ENCODE data around the gene ABCA3. TPM values are rescaled to one million over a fixed set of nuclear protein-coding genes. Genes with fewer than 3 reads are reported as not detected.

ABCA3 gene
- total RNA-seq, 1 donor: 1.4 TPM

DNA sequence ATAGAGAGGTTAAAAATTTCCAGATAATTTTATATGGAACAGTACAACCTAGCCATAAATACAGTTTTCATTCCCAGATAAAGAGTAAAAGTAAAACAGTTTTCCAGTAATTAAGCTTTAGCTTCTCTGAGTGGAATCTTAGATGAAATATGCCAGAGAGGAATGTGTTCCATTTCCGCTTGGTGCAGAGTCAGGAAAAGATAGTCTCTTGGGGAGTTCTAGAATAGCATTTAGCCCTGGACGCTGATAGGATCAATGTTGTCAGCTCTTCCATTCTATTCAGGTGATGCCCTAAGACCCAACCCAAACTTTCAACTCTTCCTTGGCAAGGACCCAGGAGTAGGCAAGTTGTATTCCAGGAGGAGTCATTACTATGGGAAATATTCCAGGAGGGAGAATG, 30.9 kb upstream of the ABCA3 start:
- peaks cover 11% of the 10 kb centered on the region for H3K4me1 ChIP-seq (ENCODE audit: insufficient read depth, low read length)
- H3K9me3 ChIP-seq (ENCODE audit: low read depth, low read length): no peaks in the 10 kb centered on the region
- no peak for DNase-seq (ENCODE audit: insufficient read length, low spot score, missing footprints)
- H3K79me2 ChIP-seq (ENCODE audit: insufficient read depth, low read length): no peaks in the 10 kb centered on the region
- no peaks in the 10 kb centered on the region for H4K20me1 ChIP-seq (ENCODE audit: insufficient read depth, low read length)
- H3K27me3 ChIP-seq (ENCODE audit: insufficient read depth, low read length): peaks cover 8% of the 10 kb centered on the region
- no peak overlapping the region for H3K4me2 ChIP-seq (ENCODE audit: insufficient read depth, low read length)
- no peak for TF ChIP-seq CTCF (IDR thresholded peaks at IDR 0.05; ENCODE audit: extremely low read depth, low read depth, low read length)
- no peak overlapping the region for H3K27ac ChIP-seq (ENCODE audit: low read depth, low read length)
- H3K36me3 ChIP-seq (ENCODE audit: insufficient read depth, low read length): no peaks in the 10 kb centered on the region
- no peak overlapping the region for H2AFZ ChIP-seq (ENCODE audit: low read length)
- no peak overlapping the region for H3K4me3 ChIP-seq (ENCODE audit: insufficient read depth, low read length)

DNA sequence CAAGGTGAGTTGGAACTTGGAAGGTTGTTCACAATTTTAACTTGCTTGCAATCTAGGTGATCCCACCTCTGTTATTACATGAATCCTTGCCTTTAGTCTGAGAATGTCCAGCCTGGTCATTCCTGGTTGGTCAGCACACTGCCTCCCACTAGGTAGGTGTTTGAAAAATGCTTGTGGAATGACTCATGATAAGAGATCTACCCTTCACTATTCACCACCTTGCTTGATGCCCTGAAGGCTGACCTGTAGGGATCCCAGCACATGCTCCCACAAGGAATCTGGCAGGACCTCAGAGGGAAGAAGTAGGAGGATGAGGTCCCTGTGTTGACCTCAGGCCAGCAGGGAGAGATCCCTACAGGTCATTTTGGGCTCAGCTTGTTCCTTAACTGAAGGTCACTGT, 30.2 kb upstream of the ABCA3 start:
- Histone ChIP-seq H3K9me3 (ENCODE audit: low read depth, low read length) (no peaks in the 10 kb centered on the region), H2AFZ (ENCODE audit: low read length) (no peak overlapping the region), H3K4me3 (ENCODE audit: insufficient read depth, low read length) (no peak overlapping the region), H3K27ac (ENCODE audit: low read depth, low read length) (no peak overlapping the region), H3K36me3 (ENCODE audit: insufficient read depth, low read length) (no peaks in the 10 kb centered on the region), H3K4me2 (ENCODE audit: insufficient read depth, low read length) (no peak overlapping the region), H3K27me3 (ENCODE audit: insufficient read depth, low read length) (peaks cover 7% of the 10 kb centered on the region), H3K79me2 (ENCODE audit: insufficient read depth, low read length) (no peaks in the 10 kb centered on the region), H4K20me1 (ENCODE audit: insufficient read depth, low read length) (no peaks in the 10 kb centered on the region), H3K4me1 (ENCODE audit: insufficient read depth, low read length) (peaks cover 17% of the 10 kb centered on the region)
- no peak for DNase-seq (ENCODE audit: insufficient read length, low spot score, missing footprints)
- no peak for TF ChIP-seq CTCF (IDR thresholded peaks at IDR 0.05; ENCODE audit: extremely low read depth, low read depth, low read length)

DNA sequence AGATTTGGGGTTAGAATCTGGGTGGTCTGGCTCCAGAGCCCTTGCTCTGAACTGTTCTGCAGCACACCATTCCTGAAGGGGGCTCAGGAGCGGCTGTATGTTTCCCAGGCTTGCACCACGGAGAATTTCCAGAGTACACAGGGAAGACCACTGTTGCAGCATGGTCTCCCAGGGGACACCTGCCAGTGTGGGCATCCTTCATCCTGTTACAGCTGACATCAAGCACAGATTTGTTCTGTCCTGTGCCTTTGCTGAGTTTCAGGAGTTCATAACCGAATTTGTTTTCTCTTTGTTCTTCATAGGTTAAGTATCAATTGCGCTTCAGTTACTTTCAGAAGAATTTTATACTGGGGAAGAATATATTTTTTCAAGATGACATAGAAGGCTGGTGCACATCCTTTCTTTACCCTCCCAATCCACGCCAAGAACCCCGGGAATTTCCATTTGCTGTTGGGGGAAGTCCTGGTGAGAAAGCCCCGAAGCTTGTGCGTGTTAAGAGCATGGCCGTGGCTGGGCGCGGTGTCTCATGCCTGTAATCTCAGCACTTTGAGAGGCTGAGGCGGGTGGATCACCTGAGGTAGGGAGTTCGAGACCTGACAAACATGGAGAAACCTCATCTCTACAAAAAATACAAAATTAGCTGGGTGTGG, 26.3 kb upstream of the ABCA3 start:
- H3K79me2 ChIP-seq (ENCODE audit: insufficient read depth, low read length): no peaks in the 10 kb centered on the region
- no peak overlapping the region for H2AFZ ChIP-seq (ENCODE audit: low read length)
- DNase-seq (ENCODE audit: insufficient read length, low spot score, missing footprints): peak; percentile 26
- H3K4me2 ChIP-seq (ENCODE audit: insufficient read depth, low read length): no peak overlapping the region
- H3K27me3 ChIP-seq (ENCODE audit: insufficient read depth, low read length): peaks cover 10% of the 10 kb centered on the region
- no peaks in the 10 kb centered on the region for H3K9me3 ChIP-seq (ENCODE audit: low read depth, low read length)
- H3K27ac ChIP-seq (ENCODE audit: low read depth, low read length): peak overlapping the region; percentile 40
- no peak for TF ChIP-seq CTCF (IDR thresholded peaks at IDR 0.05; ENCODE audit: extremely low read depth, low read depth, low read length)
- peaks cover 23% of the 10 kb centered on the region for H3K4me1 ChIP-seq (ENCODE audit: insufficient read depth, low read length)
- H4K20me1 ChIP-seq (ENCODE audit: insufficient read depth, low read length): no peaks in the 10 kb centered on the region
- H3K4me3 ChIP-seq (ENCODE audit: insufficient read depth, low read length): no peak overlapping the region
- H3K36me3 ChIP-seq (ENCODE audit: insufficient read depth, low read length): no peaks in the 10 kb centered on the region

DNA sequence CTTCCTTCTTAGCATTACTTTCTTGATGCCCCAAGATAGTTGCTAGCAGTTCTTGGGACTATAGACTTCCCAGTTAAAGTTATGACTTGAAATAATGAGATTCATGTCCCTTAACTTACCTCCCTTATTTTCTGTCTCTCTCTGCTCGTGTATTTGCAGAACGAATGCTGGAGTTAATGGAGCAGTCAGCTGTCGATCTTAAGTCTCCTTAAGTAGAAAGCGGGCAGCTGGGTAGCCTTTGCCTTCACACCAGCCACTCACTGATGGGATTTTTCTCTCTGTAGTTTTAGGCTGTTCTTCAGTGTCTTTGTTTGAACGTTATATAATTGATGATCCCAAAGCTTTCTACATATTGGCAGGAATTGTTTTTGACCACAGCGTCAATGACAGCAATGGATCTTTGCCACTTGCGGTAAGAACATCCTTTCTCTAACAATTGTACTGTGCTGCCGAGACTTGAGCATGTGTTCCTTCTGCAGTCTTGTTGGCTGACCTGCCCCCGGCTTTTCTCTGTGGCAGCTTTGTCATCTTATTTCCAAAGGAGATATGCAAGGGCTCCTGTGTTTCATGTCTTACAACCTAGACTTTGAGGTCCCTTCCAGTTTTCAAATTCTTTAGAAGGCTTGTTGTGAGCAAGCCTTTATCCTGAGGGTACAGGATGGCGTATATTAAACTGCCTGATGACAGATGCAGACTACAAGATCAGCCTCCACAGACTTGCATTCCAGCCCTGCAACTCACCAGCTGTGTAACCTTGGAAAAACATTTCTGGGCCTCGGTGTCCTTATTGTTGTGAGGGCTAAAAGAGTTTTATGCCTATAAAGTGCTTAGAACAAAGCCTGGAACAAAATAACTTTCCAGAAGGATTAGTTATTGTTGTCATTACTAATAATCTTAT, 25.1 kb upstream of the ABCA3 start:
- H3K4me3 ChIP-seq (ENCODE audit: insufficient read depth, low read length): no peak overlapping the region
- H3K36me3 ChIP-seq (ENCODE audit: insufficient read depth, low read length): no peaks in the 10 kb centered on the region
- peaks cover 17% of the 10 kb centered on the region for H3K4me1 ChIP-seq (ENCODE audit: insufficient read depth, low read length)
- H3K4me2 ChIP-seq (ENCODE audit: insufficient read depth, low read length): peak overlapping the region; percentile 64
- H3K27ac ChIP-seq (ENCODE audit: low read depth, low read length): peak overlapping the region; percentile 40
- H3K9me3 ChIP-seq (ENCODE audit: low read depth, low read length): no peaks in the 10 kb centered on the region
- no peak overlapping the region for H2AFZ ChIP-seq (ENCODE audit: low read length)
- H3K27me3 ChIP-seq (ENCODE audit: insufficient read depth, low read length): peaks cover 21% of the 10 kb centered on the region
- no peaks in the 10 kb centered on the region for H3K79me2 ChIP-seq (ENCODE audit: insufficient read depth, low read length)
- no peak for TF ChIP-seq CTCF (IDR thresholded peaks at IDR 0.05; ENCODE audit: extremely low read depth, low read depth, low read length)
- H4K20me1 ChIP-seq (ENCODE audit: insufficient read depth, low read length): no peaks in the 10 kb centered on the region
- peak; percentile 85 for DNase-seq (ENCODE audit: insufficient read length, low spot score, missing footprints)
